GM10248 (cell line): Measurements from ENCODE around the gene NANS.
"Not testable (repeated sequence)": the region's sequence is repeated elsewhere in the genome, so short reads cannot be mapped to it uniquely, and the experiment has no call there.

Source experiments
- CTCF ChIA-PET: fragments of 300-600 bp; sonication (Branson Sonifier 250); formaldehyde crosslinking; extraction: SDS; loops from one replicate; lab custom pipeline; 2021; ENCODE audit warnings: antibody characterized with exemption; lab: Yijun Ruan, JAX
- POLR2A ChIA-PET: fragments of 350-650 bp; sonication (Branson Sonifier 250); formaldehyde crosslinking; extraction: SDS; loops from one replicate; lab custom pipeline; 2020; ENCODE audit warnings: antibody characterized with exemption; lab: Yijun Ruan, JAX
- DNase-seq: peaks from one replicate; pipeline ENCODE4 v3.0.0; 2012; ENCODE audit errors: extremely low spot score
- CTCF ChIP-seq: IDR thresholded peaks from 2 replicates; pipeline ENCODE4 v1.5.1; 2012; ENCODE audit warnings: mild to moderate bottlenecking, low read depth; ENCODE audit errors: extremely low read depth, missing control alignments, control extremely low read depth

Gene NANS

GRCh38 chr9:98127226-98127625, 70.7 kb downstream of the NANS start:
- no peak for DNase-seq
- ChIA-PET CTCF (interaction anchor here (1.5 to 3.0 kb wide), 2 partner anchors 9 to 137 kb away, joined by 3 to 18 read pairs; partner anchors contain the start of gene TRIM14), POLR2A (no interaction called here)

GRCh38 chr9:98128316-98128715, 71.8 kb downstream of the NANS start:
- ChIA-PET CTCF (interaction anchor here (1.0 to 3.0 kb wide), 4 partner anchors 10 to 54 kb away, joined by 3 to 18 read pairs (median 3); partner anchors contain the start of gene TRIM14), POLR2A (no interaction called here)
- TF ChIP-seq CTCF: no peak
- no peak for DNase-seq

More at GRCh38 chr9:98127226-98127625, 70.7 kb downstream of the NANS start:
- TF ChIP-seq CTCF: no peak

- peak; percentile 72 for DNase-seq
- ChIA-PET CTCF (interaction anchor here (1.0 to 3.0 kb wide), 6 partner anchors 11 to 56 kb away, joined by 3 to 18 read pairs (median 3); partner anchors contain the start of gene TRIM14), POLR2A (no interaction called here)
- no peak for TF ChIP-seq CTCF
Measured at GRCh38 chr9:98129451-98129881, 72.9 kb downstream of the NANS start.

- POLR2A ChIA-PET, DNase-seq: not testable (repeated sequence)
- CTCF ChIA-PET: interaction anchor here (1.1 to 3.0 kb wide), 3 partner anchors 12 to 40 kb away, joined by 3 to 18 read pairs (median 4); partner anchors contain the start of gene TRIM14
Measured at GRCh38 chr9:98130060-98130459, 73.5 kb downstream of the NANS start.

- CTCF ChIA-PET: no interaction called here
Measured at GRCh38 chr9:98130576-98131228, 74.2 kb downstream of the NANS start.

GRCh38 chr9:98132158-98132557, 75.6 kb downstream of the NANS start:
- CTCF ChIA-PET: interaction anchor here (0.7 to 1.4 kb wide), 4 partner anchors 10 to 23 kb away, joined by 3 to 4 read pairs (median 3); partner anchors contain the start of gene TRIM14
- POLR2A ChIA-PET: no interaction called here
- no peak for TF ChIP-seq CTCF
- DNase-seq: no peak

More at GRCh38 chr9:98130576-98131228, 74.2 kb downstream of the NANS start:
- POLR2A ChIA-PET: no interaction called here
- no peak for TF ChIP-seq CTCF
- no peak for DNase-seq
